OCI-LY7 (cell line): ENCODE measurements around the gene TIRAP. TPM values are rescaled to one million over a fixed set of nuclear protein-coding genes. Genes with fewer than 3 reads are reported as not detected.

ENCODE experiments used
- BruUV-seq: library from RNA; stranded (reverse); fragments of 400-500 nt; replicated peaks from 2 replicates; lab custom pipeline; 2021; lab: Mats Ljungman, UMichigan
- CTCF ChIA-PET: fragments of 300-600 bp; sonication (Branson Sonifier 250); formaldehyde crosslinking; loops from one replicate; lab custom pipeline; 2022; ENCODE audit warnings: antibody characterized with exemption; ENCODE audit not compliant: unreplicated experiment; lab: Charles Lee
- POLR2A ChIA-PET: fragments of 300-600 bp; sonication (Branson Sonifier 250); formaldehyde crosslinking; loops from one replicate; lab custom pipeline; 2022; ENCODE audit warnings: antibody characterized with exemption; lab: Charles Lee
- DNase-seq: peaks from one replicate; pipeline ENCODE4 v3.0.0-alpha.2; 2015; ENCODE audit warnings: low spot score
- H2AFZ ChIP-seq: fragments of 200-600 bp; sonication (generic), shearing (Covaris generic); 2 replicates; pipeline ENCODE4 v1.6.1; 2014; ENCODE audit warnings: mild to moderate bottlenecking, antibody characterized with exemption, low read length, moderate library complexity
- H3K27ac ChIP-seq: fragments of 200-600 bp; sonication (generic); 2 replicates; pipeline ENCODE4 v1.5.1; 2014; ENCODE audit warnings: mixed run types, low read depth, mild to moderate bottlenecking, moderate library complexity, low read length, inconsistent platforms; ENCODE audit not compliant: poor library complexity, severe bottlenecking
- H3K36me3 ChIP-seq: fragments of 200-600 bp; sonication (generic); 2 replicates; pipeline ENCODE4 v1.6.1; 2014; ENCODE audit warnings: mild to moderate bottlenecking, antibody characterized with exemption, low read length, moderate library complexity, mixed read lengths; ENCODE audit not compliant: insufficient read depth
- H3K4me1 ChIP-seq: fragments of 200-600 bp; sonication (generic); 2 replicates; pipeline ENCODE4 v1.5.1; 2014; ENCODE audit warnings: mild to moderate bottlenecking, low read length; ENCODE audit not compliant: insufficient read depth, poor library complexity, severe bottlenecking
- H3K4me2 ChIP-seq: fragments of 200-600 bp; sonication (generic); 2 replicates; pipeline ENCODE4 v1.6.1; 2014; ENCODE audit warnings: mild to moderate bottlenecking, low read length
- H3K4me3 ChIP-seq: fragments of 200-600 bp; sonication (generic); 2 replicates; pipeline ENCODE4 v1.5.1; 2014; ENCODE audit warnings: mild to moderate bottlenecking, low read depth, low read length; ENCODE audit not compliant: poor library complexity, severe bottlenecking
- H3K79me2 ChIP-seq: fragments of 200-600 bp; sonication (generic); 2 replicates; pipeline ENCODE4 v1.6.1; 2016; ENCODE audit warnings: low read depth, mild to moderate bottlenecking, low read length, moderate library complexity, mixed read lengths; ENCODE audit not compliant: insufficient read depth
- H3K9me2 ChIP-seq: fragments of 200-600 bp; sonication (generic); 2 replicates; pipeline ENCODE4 v1.6.1; 2016; ENCODE audit warnings: mild to moderate bottlenecking, low read length, mixed read lengths; ENCODE audit not compliant: insufficient read depth
- H3K9me3 ChIP-seq: fragments of 200-600 bp; sonication (generic); 2 replicates; pipeline ENCODE4 v1.6.1; 2014; ENCODE audit warnings: mild to moderate bottlenecking, mixed run types, low read length, mixed read lengths
- H4K20me1 ChIP-seq: fragments of 200-600 bp; sonication (generic); 2 replicates; pipeline ENCODE4 v1.6.1; 2014; ENCODE audit warnings: mild to moderate bottlenecking, antibody characterized with exemption, low read length, moderate library complexity, mixed read lengths; ENCODE audit not compliant: insufficient read depth
- EZH2phosphoT487 ChIP-seq: fragments of 200-600 bp; sonication (generic); IDR thresholded peaks from 2 replicates; pipeline ENCODE4 v1.6.1; 2018; ENCODE audit warnings: low read depth, borderline replicate concordance, mild to moderate bottlenecking, mixed run types, antibody characterized with exemption, low read length, moderate library complexity, mixed read lengths
- intact Hi-C: fragments of 100-400 bp; cut with micrococcal nuclease; formaldehyde crosslinking; loops from one replicate; pipeline ENCODE4 v1.10.0; 2022; ENCODE audit not compliant: unreplicated experiment
- total RNA-seq, 2 experiments: library from RNA; depleted of rRNA in 1 of 2; stranded (reverse); fragments of >200 nt in 1 of 2; shearing (Covaris generic) in 1 of 2; gene quantifications; 2 replicates each; pipeline ENCODE4 v1.2.3, GENCODE V29; 2014 to 2022
- TF ChIP-seq, protein P1 (sequence below): fragments of 200-600 bp; sonication (generic); conservative IDR thresholded peaks from 2 replicates; pipeline ENCODE4 v1.5.1; 2014; ENCODE audit warnings: mild to moderate bottlenecking, antibody characterized with exemption, low read length, moderate library complexity, mixed read lengths

The TIRAP gene
- total RNA-seq, 2 experiments from 2014 or later = 3.4 to 9.8 TPM

DNA sequence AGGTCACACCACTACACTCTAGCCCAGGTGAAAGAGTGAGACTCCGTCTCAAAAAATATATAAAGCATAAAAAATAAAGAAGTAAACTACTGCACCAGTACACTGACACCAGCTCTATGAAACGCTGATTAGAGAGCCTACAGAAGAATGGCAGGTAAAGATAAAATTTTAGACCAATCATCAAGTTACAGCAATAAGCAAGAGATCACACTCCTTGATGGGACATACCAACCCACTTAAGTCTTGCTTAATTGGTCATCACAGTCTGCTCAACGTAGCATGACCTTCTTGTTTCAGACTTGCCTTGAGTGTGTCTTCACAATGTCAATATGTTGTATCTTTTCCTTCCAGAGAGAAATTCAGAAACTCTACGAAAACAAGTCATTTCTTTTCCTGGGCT is 26.7 kb upstream of the TIRAP start:
- Histone ChIP-seq H3K9me2 (no peaks in the 10 kb centered on the region), H4K20me1 (no peaks in the 10 kb centered on the region), H3K79me2 (no peaks in the 10 kb centered on the region), H2AFZ (no peak overlapping the region), H3K4me1 (no peaks in the 10 kb centered on the region), H3K36me3 (peaks cover 76% of the 10 kb centered on the region), H3K4me3 (no peak overlapping the region), H3K4me2 (no peak overlapping the region), H3K27ac (no peak overlapping the region), H3K9me3 (no peaks in the 10 kb centered on the region)
- no peak for DNase-seq
- BruUV-seq = no TSS peak
- no peak for TF ChIP-seq EZH2phosphoT487
- TF ChIP-seq, protein P1, sequence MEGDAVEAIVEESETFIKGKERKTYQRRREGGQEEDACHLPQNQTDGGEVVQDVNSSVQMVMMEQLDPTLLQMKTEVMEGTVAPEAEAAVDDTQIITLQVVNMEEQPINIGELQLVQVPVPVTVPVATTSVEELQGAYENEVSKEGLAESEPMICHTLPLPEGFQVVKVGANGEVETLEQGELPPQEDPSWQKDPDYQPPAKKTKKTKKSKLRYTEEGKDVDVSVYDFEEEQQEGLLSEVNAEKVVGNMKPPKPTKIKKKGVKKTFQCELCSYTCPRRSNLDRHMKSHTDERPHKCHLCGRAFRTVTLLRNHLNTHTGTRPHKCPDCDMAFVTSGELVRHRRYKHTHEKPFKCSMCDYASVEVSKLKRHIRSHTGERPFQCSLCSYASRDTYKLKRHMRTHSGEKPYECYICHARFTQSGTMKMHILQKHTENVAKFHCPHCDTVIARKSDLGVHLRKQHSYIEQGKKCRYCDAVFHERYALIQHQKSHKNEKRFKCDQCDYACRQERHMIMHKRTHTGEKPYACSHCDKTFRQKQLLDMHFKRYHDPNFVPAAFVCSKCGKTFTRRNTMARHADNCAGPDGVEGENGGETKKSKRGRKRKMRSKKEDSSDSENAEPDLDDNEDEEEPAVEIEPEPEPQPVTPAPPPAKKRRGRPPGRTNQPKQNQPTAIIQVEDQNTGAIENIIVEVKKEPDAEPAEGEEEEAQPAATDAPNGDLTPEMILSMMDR = no peak
- ChIA-PET CTCF (no interaction called here), POLR2A (interaction anchor here (0.6 kb wide), 2 partner anchors 236 to 626 kb away, joined by 3 to 6 read pairs; no protein-coding TSS in a partner anchor)
- intact Hi-C loops = no loop called here

DNA sequence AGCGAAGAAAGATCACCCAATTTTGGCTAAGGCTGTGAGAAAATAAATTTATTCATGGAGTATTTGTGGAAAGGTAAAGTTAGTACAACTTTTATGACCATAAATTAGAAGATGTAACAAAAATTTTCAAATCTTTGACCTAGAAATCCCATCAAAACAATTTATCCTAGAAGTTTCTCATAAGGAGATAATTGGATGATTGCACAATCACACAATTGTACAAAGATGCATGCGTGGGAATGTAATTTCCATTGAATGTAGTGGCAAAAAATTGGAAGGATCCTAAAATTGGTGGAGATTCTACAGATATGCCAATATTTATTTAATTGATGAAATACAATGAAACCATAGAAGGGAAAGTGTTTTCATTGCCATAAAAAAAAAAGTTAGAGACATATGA is 25.7 kb upstream of the TIRAP start:
- no peaks in the 10 kb centered on the region for H4K20me1 ChIP-seq
- H3K9me3 ChIP-seq = no peaks in the 10 kb centered on the region
- CTCF ChIA-PET = no interaction called here
- no peaks in the 10 kb centered on the region for H3K4me1 ChIP-seq
- H3K79me2 ChIP-seq = no peaks in the 10 kb centered on the region
- POLR2A ChIA-PET = no interaction called here
- DNase-seq = no peak
- intact Hi-C loops = no loop called here
- H3K36me3 ChIP-seq = peaks cover 81% of the 10 kb centered on the region
- TF ChIP-seq, protein P1 = no peak
- no peak for TF ChIP-seq EZH2phosphoT487
- H3K4me2 ChIP-seq = no peak overlapping the region
- H3K4me3 ChIP-seq = no peak overlapping the region
- H3K27ac ChIP-seq = no peak overlapping the region
- no peak overlapping the region for H2AFZ ChIP-seq
- TSS peak; percentile 44 for BruUV-seq
- no peaks in the 10 kb centered on the region for H3K9me2 ChIP-seq

DNA sequence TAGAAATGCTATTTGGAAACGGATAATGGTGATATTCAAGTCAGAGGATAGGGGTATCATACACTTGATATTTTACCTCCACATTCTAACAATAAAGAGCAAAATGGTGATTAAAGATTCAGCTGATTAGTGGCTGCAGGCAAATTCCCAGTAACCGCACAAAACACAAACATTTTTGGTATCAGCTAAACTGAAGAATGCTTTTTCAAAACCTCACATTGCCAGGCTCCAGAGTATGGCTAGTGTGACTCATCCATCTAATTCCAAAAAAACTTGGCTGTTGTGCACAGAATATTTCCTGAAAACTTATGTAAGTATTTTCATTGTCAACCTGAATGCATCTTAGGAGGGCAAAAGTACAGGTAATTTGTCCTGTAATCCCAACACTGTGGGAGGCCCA is 25.1 kb upstream of the TIRAP start:
- CTCF ChIA-PET = no interaction called here

More for the DNA sequence above, 25.1 kb upstream of the TIRAP start:
- no TSS peak for BruUV-seq
- Histone ChIP-seq H3K4me1 (no peaks in the 10 kb centered on the region), H3K9me3 (no peaks in the 10 kb centered on the region), H4K20me1 (no peaks in the 10 kb centered on the region), H2AFZ (no peak overlapping the region), H3K27ac (no peak overlapping the region), H3K4me3 (no peak overlapping the region), H3K36me3 (peaks cover 80% of the 10 kb centered on the region), H3K4me2 (no peak overlapping the region), H3K79me2 (no peaks in the 10 kb centered on the region), H3K9me2 (no peaks in the 10 kb centered on the region)
- no peak for DNase-seq
- intact Hi-C loops = no loop called here
- POLR2A ChIA-PET = no interaction called here
- TF ChIP-seq, protein P1 = no peak
- TF ChIP-seq EZH2phosphoT487 = no peak
